Left renal pelvis (tissue), 4 donors: ENCODE measurements around the gene ZNF182. TPM values are rescaled to one million over a fixed set of nuclear protein-coding genes. Genes with fewer than 3 reads are reported as not detected.
"Not testable (repeated sequence)": the region's sequence is repeated elsewhere in the genome, so short reads cannot be mapped to it uniquely, and the experiment has no call there.

Experiments
- DNase-seq, 4 donors: peaks; one replicate each; pipeline ENCODE4 v3.0.0-alpha.2; 2013; ENCODE audit warnings: low read depth in 4 of 4, low spot score in 3 of 4
- polyA plus RNA-seq, 4 donors: library from polyadenylated mRNA; unstranded; fragments of 120-200 nt; gene quantifications; one replicate each; pipeline ENCODE4 v1.2.1, GENCODE V29; 2013; ENCODE audit not compliant: insufficient read length in 4 of 4

Gene ZNF182
- polyA plus RNA-seq = 10 to 100 TPM in 3 of 4 donors, 1 to 10 TPM in 1; 7.9 to 12.1 (median 11.4) TPM

GRCh38 chrX:48003758-48004457 is at the start of gene ZNF182:
TSS of gene ZNF182 (minus strand) at chrX:48003989. CDS start at chrX:48002609, 1,380 bp downstream.
- DNase-seq = peak; percentile 70 to 81 (median 78)

DNA sequence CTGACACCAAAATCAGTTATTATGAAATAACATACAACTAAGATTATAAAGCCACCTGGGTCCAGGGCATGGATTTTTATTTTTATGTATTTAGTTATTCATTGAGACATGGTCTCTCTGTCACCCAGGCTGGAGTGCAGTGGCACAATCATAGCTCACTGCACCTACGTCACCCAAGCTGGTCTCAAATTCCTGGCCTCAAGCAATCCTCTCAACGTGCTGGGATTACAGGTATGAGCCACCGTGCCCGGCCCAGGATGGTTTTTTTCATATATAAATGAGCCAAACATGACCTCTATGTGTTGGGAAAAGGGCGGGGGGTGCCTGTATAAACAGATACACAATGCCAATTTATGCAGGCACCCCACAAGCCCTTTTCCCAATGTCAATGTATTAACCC is 43.1 kb upstream of the ZNF182 start:
- DNase-seq = no peak

- no peak for DNase-seq
These were observed 41.9 kb upstream of the ZNF182 start for GRCh38 chrX:48045410-48046311.

- DNase-seq = no peak
These were observed 39.3 kb upstream of the ZNF182 start for GRCh38 chrX:48043056-48043455.

DNA sequence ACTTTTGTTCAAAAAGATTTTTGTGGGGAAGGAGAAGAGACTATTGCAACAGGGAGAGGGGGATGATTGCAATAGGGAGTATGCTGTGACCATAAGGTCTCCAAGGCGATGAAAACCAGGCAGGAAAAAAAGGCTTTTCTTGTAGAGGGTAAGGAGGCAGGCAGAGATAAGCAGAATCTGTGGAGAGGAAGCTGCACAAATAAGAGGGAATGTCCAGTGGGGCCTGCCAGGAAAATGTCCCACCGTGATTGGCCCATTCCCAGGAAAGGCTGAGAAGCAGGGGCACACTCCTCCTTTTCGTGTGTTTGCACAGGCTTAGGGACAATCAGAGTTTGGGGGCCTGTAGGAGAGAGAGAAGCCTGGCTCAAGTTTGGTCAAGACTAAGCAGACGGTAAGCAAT is 32.1 kb upstream of the ZNF182 start:
- no peak for DNase-seq

DNA sequence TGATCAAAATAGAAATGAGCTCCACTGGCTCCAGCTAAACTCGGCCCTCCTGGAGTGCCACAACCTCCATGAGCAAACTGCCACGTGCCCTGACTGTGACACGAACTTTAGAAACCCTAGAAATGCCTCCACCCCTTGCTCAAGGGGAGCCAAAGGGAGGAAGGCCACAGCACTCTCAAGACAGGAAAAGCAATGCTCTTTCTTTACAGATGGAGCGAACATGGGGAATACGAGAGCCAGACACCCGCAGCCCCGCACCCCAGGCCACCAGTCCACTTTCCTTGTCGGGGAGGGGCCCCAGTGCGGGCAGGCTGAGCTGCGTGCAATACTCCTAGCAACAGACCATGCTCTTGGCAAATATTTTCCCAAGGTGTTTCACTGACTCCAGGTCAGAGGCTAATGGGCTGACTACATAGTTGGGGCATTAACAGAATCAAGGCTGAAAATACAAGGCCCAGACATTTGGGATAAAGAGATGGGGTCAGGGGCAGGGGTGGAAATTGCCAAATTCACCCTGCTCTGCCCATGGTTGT is 26.9 kb upstream of the ZNF182 start:
- DNase-seq = not testable (repeated sequence)

DNA sequence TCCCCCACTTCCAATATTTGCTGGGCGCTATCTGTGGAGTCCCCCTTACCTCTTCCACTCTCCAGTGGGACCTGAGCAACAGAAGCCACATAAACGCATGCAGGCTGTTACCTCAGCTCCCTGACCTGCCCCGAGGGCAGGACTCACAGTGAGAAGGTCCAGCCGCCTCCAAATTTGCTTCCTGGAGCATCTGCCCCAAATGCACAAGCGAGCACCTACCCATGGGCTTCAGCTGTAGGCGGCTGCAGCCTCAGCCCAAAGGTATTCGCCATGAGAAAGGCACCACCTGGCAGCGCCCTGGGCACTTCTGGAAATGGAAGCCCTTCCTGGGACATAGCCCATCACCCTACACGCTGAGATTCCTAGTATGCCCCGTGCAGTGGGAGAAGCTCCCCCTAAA is 26.4 kb upstream of the ZNF182 start:
- no peak for DNase-seq

DNA sequence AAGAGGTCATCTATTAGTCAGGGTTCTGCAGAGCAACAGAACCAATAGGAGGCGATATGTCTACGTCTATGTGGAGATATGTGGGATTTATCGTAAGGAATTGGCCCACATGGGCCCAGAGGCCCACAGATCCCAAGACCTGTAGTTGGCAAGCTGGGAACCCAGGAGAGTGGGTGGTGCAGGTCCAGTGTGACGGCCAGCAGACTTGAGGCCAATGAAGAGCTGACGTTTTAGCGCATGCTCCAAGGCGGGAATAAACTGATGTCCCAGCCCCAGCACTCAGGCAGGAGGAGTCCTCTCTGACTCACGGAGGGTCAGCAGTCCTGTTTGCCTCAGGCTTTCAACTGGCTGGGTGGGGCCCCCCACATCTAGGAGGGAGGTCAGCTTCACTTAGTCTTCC is 24.3 kb upstream of the ZNF182 start:
- no peak for DNase-seq

- DNase-seq = not testable (repeated sequence)
These were observed 23.8 kb upstream of the ZNF182 start for GRCh38 chrX:48027545-48027944.

DNA sequence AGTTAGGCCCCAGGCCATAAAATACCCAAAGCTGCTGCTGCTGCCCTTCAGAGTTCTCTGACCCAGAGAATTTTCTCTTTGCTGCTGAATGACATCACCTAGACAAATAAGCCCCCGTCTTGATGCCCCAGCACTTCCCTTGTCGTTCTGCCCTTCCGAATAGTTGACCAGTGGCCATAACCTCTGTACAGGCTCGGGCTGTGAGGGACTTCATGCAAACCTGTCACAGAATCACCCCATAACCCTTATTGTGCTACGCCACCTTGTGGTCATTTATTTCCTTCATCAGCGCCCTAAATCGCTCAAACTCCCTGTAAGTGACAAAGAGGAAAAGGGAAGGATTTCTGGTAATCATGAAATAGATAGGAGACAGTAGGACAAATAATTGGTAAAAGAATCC is 21.8 kb upstream of the ZNF182 start:
- DNase-seq = peak in 2 of 4 donors; percentile 42 to 44

- no peak for DNase-seq
These were observed 18.9 kb upstream of the ZNF182 start for GRCh38 chrX:48022738-48023137.

DNA sequence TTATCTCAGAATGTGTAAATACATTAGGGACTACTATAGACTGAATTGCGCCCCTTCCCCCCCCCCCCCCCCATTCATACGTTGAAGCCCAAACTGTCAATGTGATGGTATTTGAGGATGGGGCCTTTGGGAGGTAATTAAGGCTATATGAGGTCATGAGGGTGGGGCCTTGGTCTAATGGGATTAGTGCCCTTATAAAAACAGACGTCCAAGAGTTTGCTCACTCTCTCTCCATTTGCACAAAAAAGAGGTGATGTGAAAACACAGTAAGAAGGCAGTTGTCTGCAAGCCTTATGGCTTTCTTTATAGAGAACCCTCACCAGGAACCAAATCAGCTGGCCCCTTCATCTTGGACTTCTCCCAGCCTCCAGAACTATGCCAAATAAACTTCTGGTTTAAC is 18.3 kb upstream of the ZNF182 start:
- no peak for DNase-seq

- DNase-seq = peak; percentile 70 to 84 (median 76)
These were observed 17.5 kb upstream of the ZNF182 start for GRCh38 chrX:48021026-48021900.

DNA sequence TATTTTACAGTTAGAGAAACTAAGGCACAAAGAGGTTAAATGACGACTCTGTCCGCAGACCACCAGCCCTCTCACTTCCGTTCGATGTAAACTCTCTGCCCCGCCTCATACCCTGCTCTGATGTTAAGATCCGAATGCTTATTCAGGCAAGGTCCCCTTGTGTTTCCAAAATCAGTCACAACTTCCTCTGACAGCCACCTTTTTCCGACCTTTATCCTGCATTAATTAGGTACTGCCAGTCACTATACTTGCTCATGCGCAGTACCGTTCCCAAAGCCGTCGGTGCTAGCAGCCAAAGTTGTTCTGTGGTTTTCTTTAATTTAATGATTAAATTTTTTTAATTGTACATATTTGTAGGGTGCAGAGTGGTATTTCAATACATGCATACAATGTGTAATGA is 16.7 kb upstream of the ZNF182 start:
- DNase-seq = not testable (repeated sequence)

DNA sequence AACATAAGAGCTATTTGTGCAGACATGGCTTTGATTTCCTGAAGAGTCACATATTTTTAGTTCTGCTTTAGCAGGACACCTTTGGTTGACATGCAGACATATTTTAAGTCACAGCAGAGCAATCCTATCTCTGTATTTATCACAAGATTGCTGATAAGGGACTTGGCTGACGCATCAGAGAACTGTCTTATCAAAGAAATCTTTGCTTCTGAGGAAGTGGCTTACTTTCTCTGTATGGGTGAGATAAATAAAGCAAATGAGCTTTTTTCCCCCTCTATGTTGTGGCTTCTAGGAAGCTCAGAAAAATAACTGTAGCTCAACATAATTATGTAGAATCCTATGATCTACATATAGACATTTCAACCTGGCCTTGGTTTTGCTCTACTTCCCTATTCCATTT is 16.1 kb upstream of the ZNF182 start:
- DNase-seq = not testable (repeated sequence)

- DNase-seq = not testable (repeated sequence)
These were observed 13.0 kb upstream of the ZNF182 start for GRCh38 chrX:48016583-48017310.

- not testable (repeated sequence) for DNase-seq
These were observed 5.7 kb upstream of the ZNF182 start for GRCh38 chrX:48009445-48009960.

- DNase-seq = not testable (repeated sequence)
These were observed 2.9 kb upstream of the ZNF182 start, which contains the start of gene SPACA5 for GRCh38 chrX:48006688-48007087. TSS of gene SPACA5 (plus strand) at chrX:48006988. CDS start at chrX:48007803, 815 bp downstream.

DNA sequence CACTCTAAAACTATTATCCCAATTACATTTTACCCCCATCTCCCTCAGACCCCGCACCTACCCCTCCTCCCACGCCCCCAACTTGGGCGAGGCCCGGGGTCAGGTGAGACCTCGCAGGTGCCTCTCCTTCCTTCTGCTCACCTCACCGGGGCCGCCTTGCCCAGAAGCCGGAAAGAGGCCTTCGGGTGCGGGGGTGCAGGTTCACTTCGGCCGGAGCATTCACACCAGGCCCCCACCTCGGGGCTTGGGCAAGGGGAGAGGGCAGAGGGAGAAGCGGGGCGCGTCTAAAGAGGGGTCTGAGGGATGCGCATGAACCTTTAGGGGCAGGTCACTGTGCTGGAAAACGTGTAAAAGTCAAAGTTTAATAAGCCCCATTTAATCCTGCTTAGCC is 427 bp downstream of the ZNF182 start:
- DNase-seq = no peak
